Left lung (tissue), 10 donors: ENCODE data around the gene ARHGEF16. TPM values are rescaled to one million over a fixed set of nuclear protein-coding genes. Genes with fewer than 3 reads are reported as not detected.

Experiments
- ATAC-seq: fragments of 200-7000 bp; cut with Tn5 transposase; one replicate; pipeline ENCODE4 v1.9.1; 2020; ENCODE audit warnings: moderate library complexity
- DNase-seq, 4 donors: peaks; one replicate each; pipeline ENCODE4 v3.0.0-alpha.2; 2013 to 2020
- H3K27ac ChIP-seq, 2 donors: fragments of 200-600 bp; sonication (generic) in 1 of 2; one replicate each; pipeline versions ENCODE4 v1.5.0 to v1.8.0; 2020 to 2021
- H3K27me3 ChIP-seq, 2 donors: fragments of 200-600 bp; sonication (generic) in 1 of 2; one replicate each; pipeline versions ENCODE4 v1.5.0 to v1.8.0; 2020 to 2021
- H3K36me3 ChIP-seq, 2 donors: fragments of 200-600 bp; sonication (generic) in 1 of 2; one replicate each; pipeline versions ENCODE4 v1.5.0 to v1.8.0; 2020 to 2021
- H3K4me1 ChIP-seq, 2 donors: fragments of 200-600 bp; one replicate each; pipeline ENCODE4 v1.8.0; 2021
- H3K4me3 ChIP-seq, 2 donors: fragments of 200-600 bp; sonication (generic) in 1 of 2; one replicate each; pipeline versions ENCODE4 v1.5.0 to v1.8.0; 2020 to 2021; ENCODE audit warnings: mild to moderate bottlenecking in 1 of 2
- H3K9me3 ChIP-seq, 2 donors: fragments of 200-600 bp; sonication (generic) in 1 of 2; one replicate each; pipeline versions ENCODE4 v1.5.0 to v1.8.0; 2020 to 2021
- CTCF ChIP-seq, 2 donors: fragments of 200-600 bp; sonication (generic) in 1 of 2; IDR thresholded peaks; one replicate each; pipeline versions ENCODE4 v1.5.0 to v1.8.0; 2021; ENCODE audit warnings: antibody characterized with exemption in 2 of 2
- intact Hi-C, 2 donors: fragments of 100-400 bp; cut with DNase I; formaldehyde crosslinking; loops; one replicate each; pipeline versions ENCODE4 v1.11.2 to v1.14.2; 2022
- polyA plus RNA-seq, 6 donors: library from polyadenylated mRNA; unstranded; fragments of 120-200 nt; gene quantifications; one replicate each; pipeline ENCODE4 v1.2.1, GENCODE V29; 2013; ENCODE audit not compliant: insufficient read length in 6 of 6
- total RNA-seq, 2 donors: library from RNA; stranded (reverse); fragmentation: NEBNext Ultra II Directional; extraction: Animal tissue kit (Norgen Biotek cat#: 25700); gene quantifications; one replicate each; pipeline ENCODE4 v1.2.1, GENCODE V29; 2021
- donor health status: DM: no; HTN: yes; CAD: no.
- donor health status: DM: no; HTN: no; CAD: no.

The ARHGEF16 gene
- total and polyA plus RNA-seq, 8 donors, result 8.3 to 11.8 (median 9.7) TPM

DNA sequence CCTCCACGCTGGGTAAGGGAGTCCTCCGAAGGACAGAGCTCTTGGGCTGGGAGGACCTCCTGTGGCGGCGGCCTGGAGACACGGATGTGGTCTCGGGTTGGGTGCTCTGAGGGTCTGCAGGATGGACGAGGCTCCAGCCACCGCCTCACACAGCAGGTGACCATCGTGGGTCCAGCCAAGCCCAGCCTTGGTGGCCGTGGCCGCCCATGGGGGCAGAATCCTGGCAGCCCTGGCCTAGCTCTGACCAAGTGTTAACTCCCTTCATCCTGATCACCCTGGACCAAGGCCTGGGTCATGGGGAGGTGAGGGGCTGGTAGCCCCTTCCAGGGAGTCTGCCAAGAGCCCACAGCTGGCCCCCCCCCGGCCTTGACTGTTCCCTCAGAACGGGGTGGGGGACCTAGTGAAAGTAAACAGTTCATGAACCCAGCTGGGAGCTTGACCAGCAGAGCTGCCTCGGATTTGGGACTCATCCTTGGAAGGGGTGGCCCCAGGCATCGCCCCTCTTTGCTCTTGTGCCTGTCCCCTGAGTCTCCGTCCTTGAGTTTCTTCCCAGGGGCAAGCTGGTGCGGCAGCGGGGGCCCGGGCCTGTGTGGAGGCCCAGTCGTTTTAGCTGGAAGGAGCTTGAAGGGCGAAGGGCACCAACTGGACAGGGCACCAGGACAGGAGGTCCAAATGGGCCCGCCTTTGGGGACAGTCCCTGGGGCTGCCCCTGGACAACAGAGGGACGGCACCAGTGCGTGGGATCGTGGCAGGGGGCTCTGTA, 17.8 kb downstream of the ARHGEF16 start:
- no peak overlapping the region for H3K27ac ChIP-seq
- H3K27me3 ChIP-seq, result no peaks in the 10 kb centered on the region
- intact Hi-C loops, result no loop called here
- H3K9me3 ChIP-seq, result no peaks in the 10 kb centered on the region
- TF ChIP-seq CTCF (IDR thresholded peaks at IDR 0.05), result no peak
- H3K4me3 ChIP-seq, result no peak overlapping the region
- ATAC-seq (no peak), DNase-seq (peak in 1 of 4 donors; percentile 74)
- H3K4me1 ChIP-seq, result peaks cover 0 to 4% of the 10 kb centered on the region in 2 donors
- H3K36me3 ChIP-seq, result no peaks in the 10 kb centered on the region

- no peaks in the 10 kb centered on the region for H3K9me3 ChIP-seq
- H3K27me3 ChIP-seq, result no peaks in the 10 kb centered on the region
- no peak overlapping the region for H3K4me3 ChIP-seq
- ATAC-seq (no peak), DNase-seq (peak in 1 of 4 donors; percentile 70)
- TF ChIP-seq CTCF (IDR thresholded peaks at IDR 0.05), result no peak
- H3K36me3 ChIP-seq, result no peaks in the 10 kb centered on the region
- intact Hi-C loops, result no loop called here
- H3K27ac ChIP-seq, result no peak overlapping the region
- H3K4me1 ChIP-seq, result peaks cover 0 to 4% of the 10 kb centered on the region in 2 donors
Measured at GRCh38 chr1:3472906-3473305, 18.4 kb downstream of the ARHGEF16 start.

DNA sequence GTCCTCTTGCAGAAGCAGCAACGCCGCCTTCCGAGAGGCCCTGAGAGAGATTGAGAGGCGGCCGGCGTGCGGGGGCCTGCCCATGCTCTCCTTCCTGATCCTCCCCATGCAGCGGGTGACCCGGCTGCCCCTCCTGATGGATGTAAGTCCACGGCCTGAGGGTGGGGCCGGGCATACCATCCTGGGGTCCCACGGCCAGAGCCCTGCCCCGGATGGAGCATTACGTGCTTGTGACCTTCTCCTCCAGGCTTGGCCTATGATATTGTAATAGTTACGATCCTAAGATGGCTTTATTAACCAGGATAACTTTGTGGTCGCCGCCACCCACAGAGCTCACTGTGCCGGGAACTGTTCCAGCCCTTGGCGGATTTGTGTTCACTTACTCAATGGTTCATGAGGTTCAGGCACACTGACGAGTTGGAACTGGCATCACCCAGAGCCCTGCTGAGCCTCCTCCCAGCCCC, 18.9 kb downstream of the ARHGEF16 start:
- H3K27ac ChIP-seq, result no peak overlapping the region
- intact Hi-C loops, result no loop called here
- H3K4me1 ChIP-seq, result peaks cover 0 to 4% of the 10 kb centered on the region in 2 donors
- no peaks in the 10 kb centered on the region for H3K36me3 ChIP-seq
- TF ChIP-seq CTCF (IDR thresholded peaks at IDR 0.05), result no peak
- ATAC-seq (no peak), DNase-seq (peak in 2 of 4 donors; percentile 27 to 73)
- H3K4me3 ChIP-seq, result no peak overlapping the region
- no peaks in the 10 kb centered on the region for H3K9me3 ChIP-seq
- H3K27me3 ChIP-seq, result peaks cover 0 to 3% of the 10 kb centered on the region in 2 donors

DNA sequence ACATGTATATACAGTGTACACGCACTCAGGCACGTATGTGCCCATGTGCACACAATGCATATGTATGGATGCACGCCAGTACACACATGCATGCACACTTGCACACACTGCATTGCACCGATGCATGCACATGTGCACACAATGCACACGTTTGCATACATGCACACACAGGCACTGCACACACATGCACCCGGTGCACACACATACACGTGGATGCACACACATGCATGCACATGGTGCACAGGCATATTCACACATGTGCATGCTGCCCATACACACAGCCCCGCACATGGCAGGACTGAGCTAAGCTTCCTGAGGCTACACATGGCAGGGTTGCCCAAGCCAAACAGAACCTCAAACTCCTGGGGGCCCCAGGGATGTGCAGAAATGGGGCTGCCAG, 19.6 kb downstream of the ARHGEF16 start:
- no peak overlapping the region for H3K27ac ChIP-seq

More for the DNA sequence above, 19.6 kb downstream of the ARHGEF16 start:
- TF ChIP-seq CTCF (IDR thresholded peaks at IDR 0.05), result no peak
- intact Hi-C loops, result no loop called here
- DNase-seq (peak in 1 of 4 donors; percentile 25), ATAC-seq (no peak)
- Histone ChIP-seq H3K4me1 (peaks cover 0 to 4% of the 10 kb centered on the region in 2 donors), H3K4me3 (no peak overlapping the region), H3K9me3 (no peaks in the 10 kb centered on the region), H3K27me3 (peaks cover 0 to 5% of the 10 kb centered on the region in 2 donors), H3K36me3 (no peaks in the 10 kb centered on the region)
